H1 (cell line): Measurements from ENCODE around the gene PTGIR. TPM values are rescaled to one million over a fixed set of nuclear protein-coding genes. Genes with fewer than 3 reads are reported as not detected.

Source experiments
- JUN ChIP-seq: IDR thresholded peaks from 2 replicates; pipeline ENCODE4 v1.6.1; 2011; ENCODE audit warnings: low read depth, mild to moderate bottlenecking, improper control_type of control experiment, low read length
- SP2 ChIP-seq: IDR thresholded peaks from 2 replicates; pipeline ENCODE4 v1.6.1; 2012; ENCODE audit warnings: mild to moderate bottlenecking, low read length, inconsistent platforms
- polyA plus RNA-seq, 7 experiments: library from polyadenylated mRNA; depleted of rRNA in 3 of 7; stranded (reverse) in 5 of 7; unstranded in 2 of 7; fragments of >200 nt in 5 of 7; fragments of 200-250 nt in 2 of 7; gene quantifications; 1 replicate in 5 of 7; 2 replicates in 1 of 7; 4 replicates in 1 of 7; pipeline versions ENCODE4 v1.2.1 to v1.2.3, GENCODE V29; 2011 to 2013; ENCODE audit warnings: missing spikeins in 2 of 7, mixed read lengths in 2 of 7
- total RNA-seq: library from RNA; stranded (reverse); fragmentation: NEBNext Ultra II Directional; extraction: Animal tissue kit (Norgen Biotek cat#: 25700); gene quantifications from 2 replicates; pipeline ENCODE4 v1.2.1, GENCODE V29; 2021

Gene PTGIR
- total and polyA plus RNA-seq, 2 of the 8 experiments (the other 6 are each of a cell fraction or from before 2014, with no cell fraction given): 0.15 TPM; not detected in 1

DNA sequence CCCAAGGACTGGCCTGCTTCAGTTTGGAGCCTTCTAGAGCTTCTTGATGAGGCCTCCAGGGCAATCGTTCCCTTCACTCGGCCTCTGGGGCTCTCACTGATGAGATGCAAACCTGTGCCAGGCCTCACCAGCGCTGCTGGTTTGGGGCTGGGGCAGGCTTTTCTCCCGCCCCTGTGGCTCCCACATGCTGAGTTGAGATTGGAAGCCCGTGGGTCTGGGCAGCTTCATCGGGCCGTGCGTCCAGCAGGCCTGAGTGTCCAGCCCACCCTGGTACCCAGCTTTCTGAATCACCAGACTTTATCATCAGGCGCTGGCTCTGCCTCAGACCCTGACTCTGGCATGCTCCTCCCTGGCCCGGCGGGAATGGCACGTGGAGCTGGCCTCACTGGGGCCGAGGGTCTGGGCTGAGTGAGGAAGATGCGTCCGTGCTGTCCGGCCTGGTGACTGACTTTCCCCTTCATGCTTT lies 19.5 kb downstream of the PTGIR start (continued):
- TF ChIP-seq SP2 (no peak), JUN (no peak)
